HPDE6-E6E7 (cell line): ENCODE data around the gene DAPK2.
"Not testable (repeated sequence)": the region's sequence is repeated elsewhere in the genome, so short reads cannot be mapped to it uniquely, and the experiment has no call there.

Source experiments
- DNase-seq: peaks from one replicate; pipeline ENCODE4 v3.0.0; 2011; ENCODE audit warnings: missing footprints; ENCODE audit errors: extremely low spot score

DAPK2 gene

GRCh38 chr15:63915873-63916771, 130.2 kb downstream of the DAPK2 start:
- DNase-seq, result no peak

- no peak for DNase-seq
Observed at GRCh38 chr15:63915209-63915872, 130.9 kb downstream of the DAPK2 start.

GRCh38 chr15:63913786-63914315, 132.4 kb downstream of the DAPK2 start:
- no peak for DNase-seq

- no peak for DNase-seq
Observed at GRCh38 chr15:63913336-63913735, 132.9 kb downstream of the DAPK2 start.

- no peak for DNase-seq
Observed at GRCh38 chr15:63912061-63912615, 134.1 kb downstream of the DAPK2 start.

- no peak for DNase-seq
Observed at GRCh38 chr15:63911160-63911559, 135.1 kb downstream of the DAPK2 start.

GRCh38 chr15:63909819-63910437, 136.4 kb downstream of the DAPK2 start:
- no peak for DNase-seq

- no peak for DNase-seq
Observed at GRCh38 chr15:63908991-63909390, 137.3 kb downstream of the DAPK2 start.

GRCh38 chr15:63908281-63908680, 138.0 kb downstream of the DAPK2 start:
- DNase-seq, result no peak

- DNase-seq, result no peak
Observed at GRCh38 chr15:63907521-63907920, 138.8 kb downstream of the DAPK2 start.

GRCh38 chr15:63906266-63906584, 140.1 kb downstream of the DAPK2 start:
- no peak for DNase-seq

GRCh38 chr15:63905558-63906265, 140.6 kb downstream of the DAPK2 start:
- DNase-seq, result no peak

GRCh38 chr15:63905131-63905530, 141.2 kb downstream of the DAPK2 start:
- no peak for DNase-seq

- no peak for DNase-seq
Observed at GRCh38 chr15:63904042-63904441, 142.2 kb downstream of the DAPK2 start.

GRCh38 chr15:63902671-63903035, 143.6 kb downstream of the DAPK2 start:
- DNase-seq, result no peak

GRCh38 chr15:63901912-63902670, 144.2 kb downstream of the DAPK2 start:
- no peak for DNase-seq

- no peak for DNase-seq
Observed at GRCh38 chr15:63900306-63900705, 146.0 kb downstream of the DAPK2 start.

GRCh38 chr15:63899606-63900005, 146.7 kb downstream of the DAPK2 start:
- DNase-seq, result not testable (repeated sequence)

GRCh38 chr15:63899193-63899592, 147.1 kb downstream of the DAPK2 start:
- DNase-seq, result no peak

GRCh38 chr15:63896336-63897115, 149.8 kb downstream of the DAPK2 start:
- DNase-seq, result no peak
